GM12878 (cell line): Measurements from ENCODE around the gene UAP1L1. TPM values are rescaled to one million over a fixed set of nuclear protein-coding genes. Genes with fewer than 3 reads are reported as not detected.
A peak's percentile ranks its signal among the peaks of the same experiment; 100 is the strongest.

Source experiments
- ATAC-seq: fragments of 200-7000 bp; cut with Tn5 transposase; 3 replicates; pipeline ENCODE4 v1.9.1; 2020; ENCODE audit warnings: mild to moderate bottlenecking, moderate library complexity
- BruUV-seq: library from RNA; stranded (reverse); fragments of 400-500 nt; replicated peaks from 2 replicates; lab custom pipeline; 2021; lab: Mats Ljungman, UMichigan
- CTCF ChIA-PET: fragments of 300-600 bp; sonication (Branson Sonifier 250); formaldehyde crosslinking; extraction: SDS; loops from one replicate; lab custom pipeline; 2021; ENCODE audit warnings: inconsistent platforms; lab: Yijun Ruan, JAX
- POLR2A ChIA-PET: fragments of 350-600 bp; formaldehyde crosslinking; extraction: SDS; loops from one replicate; lab custom pipeline; 2021; ENCODE audit warnings: inconsistent platforms; lab: Charles Lee
- RAD21 ChIA-PET: fragments of 300-600 bp; sonication (Branson Sonifier 250); formaldehyde crosslinking; loops from one replicate; lab custom pipeline; 2023; ENCODE audit warnings: antibody characterized with exemption; ENCODE audit not compliant: unreplicated experiment; lab: Charles Lee
- SMC1A ChIA-PET: fragments of 300-600 bp; sonication (Branson Sonifier 250); formaldehyde crosslinking; loops from one replicate; lab custom pipeline; 2023; ENCODE audit not compliant: unreplicated experiment, uncharacterized antibody; lab: Charles Lee
- DNase-seq: peaks from one replicate; pipeline ENCODE4 v3.0.0-alpha.2; 2011; ENCODE audit warnings: low read depth, low spot score
- FAIRE-seq: peaks from 3 replicates; lab custom pipeline; 2011; peaks lifted over from hg19 to GRCh38; lab: Jason Lieb, UNC
- H2AFZ ChIP-seq: 2 replicates; pipeline ENCODE4 v1.6.0; 2011; ENCODE audit warnings: low read depth, low read length, control low read depth; ENCODE audit not compliant: control insufficient read depth
- H3K27ac ChIP-seq: 2 replicates; pipeline ENCODE4 v1.5.1; 2011; ENCODE audit warnings: control low read depth; ENCODE audit not compliant: control insufficient read depth, insufficient read depth
- H3K27me3 ChIP-seq, 2 experiments: replicated peaks in 1 of 2; 2 replicates each; pipeline versions ENCODE4 v1.6.0 to v1.6.1; 2011; ENCODE audit warnings: low read length in 1 of 2; ENCODE audit not compliant: control insufficient read depth in 2 of 2, insufficient read depth in 2 of 2
- H3K36me3 ChIP-seq, 2 experiments: 2 replicates each; pipeline ENCODE4 v1.5.1; 2011; ENCODE audit warnings: low read length in 1 of 2; ENCODE audit not compliant: control insufficient read depth in 2 of 2, insufficient read depth in 2 of 2
- H3K4me1 ChIP-seq: 2 replicates; pipeline ENCODE4 v1.6.1; 2011; ENCODE audit warnings: mild to moderate bottlenecking, low read length, moderate library complexity, mixed read lengths; ENCODE audit not compliant: control insufficient read depth, insufficient read depth
- H3K4me2 ChIP-seq: 2 replicates; pipeline ENCODE4 v1.6.0; 2011; ENCODE audit warnings: control low read depth; ENCODE audit not compliant: control insufficient read depth, insufficient read depth
- H3K4me3 ChIP-seq: fragments of 200-600 bp; sonication (generic); 2 replicates; pipeline ENCODE4 v1.5.1; 2016
- H3K79me2 ChIP-seq: 2 replicates; pipeline ENCODE4 v1.6.0; 2011; ENCODE audit warnings: low read length; ENCODE audit not compliant: control insufficient read depth, insufficient read depth
- H3K9ac ChIP-seq: 2 replicates; pipeline ENCODE4 v1.8.0; 2011; ENCODE audit warnings: low read length, control low read depth, mixed read lengths; ENCODE audit not compliant: control insufficient read depth, insufficient read depth
- H3K9me3 ChIP-seq: replicated peaks from 3 replicates; pipeline ENCODE4 v1.5.1; 2011; ENCODE audit warnings: mild to moderate bottlenecking, low read length; ENCODE audit not compliant: control insufficient read depth, insufficient read depth
- H4K20me1 ChIP-seq: 2 replicates; pipeline ENCODE4 v1.6.0; 2011; ENCODE audit not compliant: control insufficient read depth, insufficient read depth
- BHLHE40 ChIP-seq, 2 experiments: fragments of 450-650 bp in 1 of 2; IDR thresholded peaks; 2 replicates each; pipeline ENCODE4 v1.6.1; 2011 to 2017; ENCODE audit warnings: low read depth in 2 of 2, borderline replicate concordance in 1 of 2, improper control_type of control experiment in 1 of 2, low read length in 1 of 2, mild to moderate bottlenecking in 1 of 2
- CEBPB ChIP-seq, 2 experiments: fragments of 150-350 bp in 1 of 2; IDR thresholded peaks; 2 replicates each; pipeline ENCODE4 v1.6.1; 2012 to 2014; ENCODE audit warnings: low read depth in 2 of 2, low read length in 2 of 2, borderline replicate concordance in 1 of 2, inconsistent platforms in 1 of 2
- FOXK2 ChIP-seq: fragments of 450-650 bp; IDR thresholded peaks from 2 replicates; pipeline ENCODE4 v1.6.1; 2017; ENCODE audit warnings: mild to moderate bottlenecking, moderate library complexity
- GABPA ChIP-seq: IDR thresholded peaks from 2 replicates; pipeline ENCODE4 v1.6.1; 2014; ENCODE audit warnings: antibody characterized with exemption, low read depth, mild to moderate bottlenecking, inconsistent platforms
- HCFC1 ChIP-seq: fragments of 150-350 bp; IDR thresholded peaks from 2 replicates; pipeline ENCODE4 v1.6.1; 2014; ENCODE audit warnings: low read length
- JUND ChIP-seq: IDR thresholded peaks from 2 replicates; pipeline ENCODE4 v1.6.1; 2012; ENCODE audit warnings: low read depth, mild to moderate bottlenecking, low read length, improper control_type of control experiment, moderate library complexity
- MTA2 ChIP-seq: fragments of 450-650 bp; IDR thresholded peaks from 2 replicates; pipeline ENCODE4 v1.6.1; 2016; ENCODE audit warnings: low read depth, mild to moderate bottlenecking, moderate library complexity
- MTA3 ChIP-seq: IDR thresholded peaks from 2 replicates; pipeline ENCODE4 v1.6.1; 2012; ENCODE audit warnings: low read length, inconsistent platforms, borderline replicate concordance
- RAD21 ChIP-seq: IDR thresholded peaks from 2 replicates; pipeline ENCODE4 v1.6.1; 2011; ENCODE audit warnings: mild to moderate bottlenecking, low read depth, low read length, moderate library complexity; ENCODE audit not compliant: insufficient read depth
- RFX5 ChIP-seq: IDR thresholded peaks from 2 replicates; pipeline ENCODE4 v1.6.1; 2011; ENCODE audit warnings: low read depth, low read length, improper control_type of control experiment
- SMAD1 ChIP-seq: fragments of 450-650 bp; IDR thresholded peaks from 2 replicates; pipeline ENCODE4 v1.6.1; 2018; ENCODE audit warnings: mild to moderate bottlenecking, low read depth; ENCODE audit not compliant: partially characterized antibody
- SPI1 ChIP-seq: IDR thresholded peaks from 2 replicates; pipeline ENCODE4 v1.6.1; 2011; ENCODE audit warnings: low read depth, mild to moderate bottlenecking, low read length, moderate library complexity, borderline replicate concordance; ENCODE audit not compliant: insufficient read depth
- TARDBP ChIP-seq: IDR thresholded peaks from 2 replicates; pipeline ENCODE4 v1.6.1; 2016; ENCODE audit warnings: borderline replicate concordance
- ZNF217 ChIP-seq: fragments of 450-650 bp; IDR thresholded peaks from 2 replicates; pipeline ENCODE4 v1.6.1; 2017; ENCODE audit warnings: antibody characterized with exemption, mild to moderate bottlenecking
- ZNF274 ChIP-seq: IDR thresholded peaks from one replicate; pipeline ENCODE4 v1.8.0; 2011; ENCODE audit not compliant: insufficient read length, insufficient read depth
- WGBS: methylation state at CpG from one replicate; pipeline ENCODE4 v1.1.6; 2016; ENCODE audit warnings: low lambda C conversion rate; ENCODE audit not compliant: insufficient replicate concordance, insufficient coverage; ENCODE audit errors: missing lambda C conversion rate; 5-methylcytosine and 5-hydroxymethylcytosine counted together
- in situ Hi-C: fragments of 300-500 bp; cut with MboI; formaldehyde crosslinking; loops from 9 replicates; pipeline ENCODE4 v1.14.3; 2018; ENCODE audit warnings: mixed read lengths
- intact Hi-C: fragments of 100-400 bp; cut with micrococcal nuclease; formaldehyde crosslinking; loops from one replicate; pipeline ENCODE4 v1.14.2; 2022; ENCODE audit not compliant: unreplicated experiment
- polyA plus RNA-seq, 11 experiments: library from polyadenylated mRNA; depleted of rRNA in 4 of 11; unstranded in 6 of 11; stranded (reverse) in 5 of 11; fragments of >200 nt; fragmentation: Nextera tagmentation in 4 of 11; fragmentation: Illumina TruSeq in 1 of 11; extraction: Ambion mirVana in 4 of 11; extraction: Trizol in 1 of 11; gene quantifications; 1 replicate in 1 of 11; 2 replicates in 10 of 11; pipeline versions ENCODE4 v1.2.1 to v1.2.3, GENCODE V29; 2011 to 2016; ENCODE audit warnings: inconsistent platforms in 2 of 11, missing spikeins in 2 of 11, low read depth in 1 of 11
- total RNA-seq, 4 experiments: library from RNA; depleted of rRNA in 3 of 4; stranded (reverse); fragments of >200 nt in 3 of 4; fragmentation: Illumina TruSeq in 1 of 4; extraction: Trizol in 1 of 4; gene quantifications; 2 replicates each; pipeline versions ENCODE4 v1.2.1 to v1.2.3, GENCODE V29; 2013 to 2021
- TF ChIP-seq, protein P1 (sequence below): fragments of 450-650 bp; IDR thresholded peaks from 2 replicates; pipeline ENCODE4 v1.6.1; 2017; ENCODE audit warnings: antibody characterized with exemption, mild to moderate bottlenecking, moderate library complexity
- TF ChIP-seq, protein P2 (sequence below): IDR thresholded peaks from 2 replicates; pipeline ENCODE4 v1.6.1; 2012; ENCODE audit warnings: low read depth, low read length, improper control_type of control experiment

Gene UAP1L1
- total and polyA plus RNA-seq, 10 of the 15 experiments (the other 5 are each of a cell fraction or from before 2014, with no cell fraction given), result 0.29 to 15.7 (median 5.8) TPM

GRCh38 chr9:137029058-137029936, 48.0 kb upstream of the UAP1L1 start (continued):
- no peak for TF ChIP-seq GABPA
- TF ChIP-seq RAD21, result peak; percentile 34; the same call in 1 of the 2 replicates
- TF ChIP-seq SMAD1, result no peak
- peak in 1 of 2 experiments; percentile 37; a peak in 1 of 4 replicates for TF ChIP-seq BHLHE40 (IDR thresholded peaks at IDR 0.05; ENCODE audit: borderline replicate concordance in 1 of 2, low read depth in 2 of 2, low read length in 1 of 2)
- TF ChIP-seq, all 136 proteins: peak for 13

- FAIRE-seq (no peak), DNase-seq (no peak), ATAC-seq (no peak)
- Histone ChIP-seq H3K4me2 (peak overlapping the region; percentile 30; the same call in 1 of the 2 replicates), H3K27ac (no peak overlapping the region), H4K20me1 (no peaks in the 10 kb centered on the region), H3K4me1 (peaks cover 48% of the 10 kb centered on the region), H3K27me3 (peaks cover 0 to 2% of the 10 kb centered on the region in 2 experiments; a peak in 2 of 4 replicates), H3K9ac (no peak overlapping the region), H3K36me3 (no peaks in the 10 kb centered on the region), H3K79me2 (no peaks in the 10 kb centered on the region), H3K4me3 (no peak overlapping the region), H2AFZ (no peak overlapping the region), H3K9me3 (no peaks in the 10 kb centered on the region)
- WGBS, result 5% methylated on average over 13 of the region's 15 CpGs
- ChIA-PET CTCF (interaction anchor here (0.6 to 4.7 kb wide), 43 partner anchors 9 to 303 kb away, joined by 3 to 65 read pairs (median 5); partner anchors contain the start of genes AJM1, C8G, CLIC3 and MAN1B1), POLR2A (interaction anchor here (0.5 to 1.0 kb wide), 4 partner anchors 11 to 303 kb away, joined by 3 to 5 read pairs (median 4); partner anchors contain the start of gene PAXX), SMC1A (interaction anchor here (0.8 to 2.1 kb wide), 4 partner anchors 38 to 82 kb away, joined by 3 to 14 read pairs (median 5); no protein-coding TSS in a partner anchor), RAD21 (interaction anchor here (0.8 to 2.1 kb wide), 9 partner anchors 17 to 264 kb away, joined by 3 to 23 read pairs (median 4); partner anchors contain the start of gene TRAF2)
- in situ Hi-C loops (no loop called here), intact Hi-C loops (no loop called here)
- BruUV-seq, result no TSS peak
- TF ChIP-seq TARDBP (no peak), BHLHE40 (IDR thresholded peaks at IDR 0.05; ENCODE audit: borderline replicate concordance in 1 of 2, low read depth in 2 of 2, low read length in 1 of 2) (no peak), HCFC1 (no peak), MTA3 (no peak), ZNF274 (no peak), RFX5 (no peak), GABPA (no peak), FOXK2 (no peak), JUND (no peak), CEBPB (IDR thresholded peaks at IDR 0.05; ENCODE audit: borderline replicate concordance in 1 of 2, low read depth in 2 of 2, low read length in 2 of 2) (no peak), MTA2 (no peak), ZNF217 (no peak), SPI1 (no peak)
- TF ChIP-seq, protein P1, sequence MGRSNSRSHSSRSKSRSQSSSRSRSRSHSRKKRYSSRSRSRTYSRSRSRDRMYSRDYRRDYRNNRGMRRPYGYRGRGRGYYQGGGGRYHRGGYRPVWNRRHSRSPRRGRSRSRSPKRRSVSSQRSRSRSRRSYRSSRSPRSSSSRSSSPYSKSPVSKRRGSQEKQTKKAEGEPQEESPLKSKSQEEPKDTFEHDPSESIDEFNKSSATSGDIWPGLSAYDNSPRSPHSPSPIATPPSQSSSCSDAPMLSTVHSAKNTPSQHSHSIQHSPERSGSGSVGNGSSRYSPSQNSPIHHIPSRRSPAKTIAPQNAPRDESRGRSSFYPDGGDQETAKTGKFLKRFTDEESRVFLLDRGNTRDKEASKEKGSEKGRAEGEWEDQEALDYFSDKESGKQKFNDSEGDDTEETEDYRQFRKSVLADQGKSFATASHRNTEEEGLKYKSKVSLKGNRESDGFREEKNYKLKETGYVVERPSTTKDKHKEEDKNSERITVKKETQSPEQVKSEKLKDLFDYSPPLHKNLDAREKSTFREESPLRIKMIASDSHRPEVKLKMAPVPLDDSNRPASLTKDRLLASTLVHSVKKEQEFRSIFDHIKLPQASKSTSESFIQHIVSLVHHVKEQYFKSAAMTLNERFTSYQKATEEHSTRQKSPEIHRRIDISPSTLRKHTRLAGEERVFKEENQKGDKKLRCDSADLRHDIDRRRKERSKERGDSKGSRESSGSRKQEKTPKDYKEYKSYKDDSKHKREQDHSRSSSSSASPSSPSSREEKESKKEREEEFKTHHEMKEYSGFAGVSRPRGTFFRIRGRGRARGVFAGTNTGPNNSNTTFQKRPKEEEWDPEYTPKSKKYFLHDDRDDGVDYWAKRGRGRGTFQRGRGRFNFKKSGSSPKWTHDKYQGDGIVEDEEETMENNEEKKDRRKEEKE, result no peak
- TF ChIP-seq, protein P2, sequence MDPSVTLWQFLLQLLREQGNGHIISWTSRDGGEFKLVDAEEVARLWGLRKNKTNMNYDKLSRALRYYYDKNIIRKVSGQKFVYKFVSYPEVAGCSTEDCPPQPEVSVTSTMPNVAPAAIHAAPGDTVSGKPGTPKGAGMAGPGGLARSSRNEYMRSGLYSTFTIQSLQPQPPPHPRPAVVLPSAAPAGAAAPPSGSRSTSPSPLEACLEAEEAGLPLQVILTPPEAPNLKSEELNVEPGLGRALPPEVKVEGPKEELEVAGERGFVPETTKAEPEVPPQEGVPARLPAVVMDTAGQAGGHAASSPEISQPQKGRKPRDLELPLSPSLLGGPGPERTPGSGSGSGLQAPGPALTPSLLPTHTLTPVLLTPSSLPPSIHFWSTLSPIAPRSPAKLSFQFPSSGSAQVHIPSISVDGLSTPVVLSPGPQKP, result no peak
Measured at GRCh38 chr9:137030006-137030405, 47.3 kb upstream of the UAP1L1 start.
